HG03571 (cell line): Measurements from ENCODE around the gene HSD17B13.
"Not testable (repeated sequence)": the region's sequence is repeated elsewhere in the genome, so short reads cannot be mapped to it uniquely, and the experiment has no call there.

ENCODE experiments used
- ATAC-seq: cut with Tn5 transposase; IDR thresholded peaks from one replicate; pipeline ENCODE4 v1.9.1; 2021; ENCODE audit not compliant: unreplicated experiment

Gene HSD17B13

DNA sequence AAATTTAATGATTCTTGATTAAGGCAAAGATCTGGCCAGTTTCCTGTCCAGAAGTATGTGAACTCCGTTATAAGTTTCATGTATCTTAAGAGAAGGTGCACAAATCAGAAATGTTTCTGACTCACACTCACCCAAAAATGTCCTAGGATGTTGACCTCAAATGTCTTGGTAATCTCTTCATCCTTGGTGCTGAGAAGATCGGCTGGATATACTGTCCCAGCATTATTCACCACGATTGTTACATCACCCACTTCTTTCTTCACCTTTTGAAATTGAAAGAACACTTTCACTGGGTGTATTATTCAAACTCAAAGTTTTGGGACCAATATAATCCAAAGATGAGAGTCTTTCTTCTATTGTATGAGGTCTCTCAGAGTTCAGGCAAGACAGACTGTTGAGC is 5.7 kb downstream of the HSD17B13 start:
- ATAC-seq, result no peak

- ATAC-seq, result not testable (repeated sequence)
These were observed 7.7 kb downstream of the HSD17B13 start for GRCh38 chr4:87315000-87315399.

DNA sequence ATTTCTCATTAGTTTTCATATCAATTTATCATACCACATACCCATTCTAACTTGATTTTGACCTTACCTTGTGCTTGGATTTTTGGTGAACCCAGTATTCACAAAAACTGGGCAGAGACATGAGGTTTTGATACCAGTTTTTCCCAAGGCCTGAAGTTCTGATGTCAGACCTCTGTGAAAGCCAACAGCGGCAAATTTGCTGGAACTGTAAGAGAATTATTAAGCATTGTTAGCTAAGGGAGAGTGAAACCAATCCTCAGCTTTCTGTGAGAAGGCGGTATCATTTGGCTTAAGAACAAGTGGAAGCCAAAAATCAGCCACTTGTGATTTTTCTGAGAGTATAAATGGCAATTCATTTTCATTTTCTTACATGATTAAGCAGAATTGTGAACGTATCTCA is 8.9 kb downstream of the HSD17B13 start:
- no peak for ATAC-seq

DNA sequence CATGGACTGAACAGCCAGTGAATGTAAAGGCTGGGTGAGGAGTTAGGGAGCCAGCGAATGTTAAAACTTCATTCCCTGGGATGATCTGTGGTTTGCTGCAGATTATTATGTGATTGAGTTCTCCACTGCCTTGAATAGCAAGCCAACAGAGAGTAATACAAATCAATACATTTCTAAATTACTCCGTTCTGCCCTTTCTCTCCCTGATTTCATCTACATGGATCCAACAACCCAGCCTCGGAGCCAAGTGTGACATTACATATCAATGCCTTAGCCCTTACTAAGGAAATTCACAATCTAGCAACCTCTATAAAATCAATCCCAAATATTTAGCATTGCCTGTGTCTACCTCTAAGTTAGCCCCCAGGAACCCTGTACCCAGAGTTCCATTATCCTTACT is 11.0 kb downstream of the HSD17B13 start:
- ATAC-seq, result no peak

DNA sequence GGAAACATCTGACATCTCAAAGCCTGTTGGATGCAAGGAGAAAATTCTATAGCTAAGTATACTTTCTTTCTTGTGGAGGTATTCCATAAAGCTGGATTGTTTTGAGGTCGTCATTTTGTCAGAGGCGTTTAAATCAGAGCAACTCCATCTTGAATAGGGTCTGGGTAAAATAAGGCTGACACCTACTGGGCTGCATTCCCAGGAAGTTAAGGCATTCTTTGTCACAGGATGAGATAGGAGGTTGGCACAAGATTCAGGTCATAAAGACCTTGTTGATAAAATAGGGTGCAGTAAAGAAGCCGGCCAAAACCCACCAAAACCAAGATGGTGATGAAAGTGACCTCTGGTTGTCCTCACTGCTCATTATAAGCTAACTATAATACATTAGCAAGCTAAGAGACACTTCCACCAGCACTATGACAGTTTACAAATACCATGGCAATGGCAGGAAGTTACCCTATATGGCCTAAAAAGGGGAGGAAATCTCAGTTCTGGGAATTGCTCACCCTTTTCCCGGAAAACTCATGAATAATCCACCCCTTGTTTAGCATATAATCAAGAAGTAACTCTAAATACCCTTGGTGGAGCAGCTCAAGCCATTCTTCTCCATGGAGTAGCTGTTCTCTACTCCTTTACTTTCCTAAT is 11.9 kb downstream of the HSD17B13 start:
- ATAC-seq, result no peak

DNA sequence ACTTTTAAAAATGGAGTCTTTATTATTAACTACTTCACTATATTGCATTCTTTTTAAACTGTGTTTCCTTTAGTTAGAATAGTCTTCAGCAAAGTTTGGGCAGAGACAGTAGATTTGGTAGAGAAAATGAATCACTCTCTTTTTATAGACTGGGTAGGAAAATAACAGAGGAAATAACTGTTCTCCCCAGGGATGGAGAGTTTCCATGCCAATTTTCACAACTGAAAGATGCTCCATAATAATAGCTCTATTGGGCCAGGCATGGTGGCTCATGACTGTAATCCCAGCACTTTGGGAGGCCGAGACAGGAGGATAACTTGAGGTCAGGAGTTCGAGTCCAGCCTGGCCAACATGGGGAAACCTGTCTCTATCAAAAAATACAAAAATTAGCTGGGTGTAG is 13.1 kb downstream of the HSD17B13 start:
- no peak for ATAC-seq

GRCh38 chr4:87306056-87306455 is 16.6 kb downstream of the HSD17B13 start:
- no peak for ATAC-seq

GRCh38 chr4:87305562-87305961 is 17.1 kb downstream of the HSD17B13 start:
- no peak for ATAC-seq

GRCh38 chr4:87304745-87305432 is 17.8 kb downstream of the HSD17B13 start:
- no peak for ATAC-seq

DNA sequence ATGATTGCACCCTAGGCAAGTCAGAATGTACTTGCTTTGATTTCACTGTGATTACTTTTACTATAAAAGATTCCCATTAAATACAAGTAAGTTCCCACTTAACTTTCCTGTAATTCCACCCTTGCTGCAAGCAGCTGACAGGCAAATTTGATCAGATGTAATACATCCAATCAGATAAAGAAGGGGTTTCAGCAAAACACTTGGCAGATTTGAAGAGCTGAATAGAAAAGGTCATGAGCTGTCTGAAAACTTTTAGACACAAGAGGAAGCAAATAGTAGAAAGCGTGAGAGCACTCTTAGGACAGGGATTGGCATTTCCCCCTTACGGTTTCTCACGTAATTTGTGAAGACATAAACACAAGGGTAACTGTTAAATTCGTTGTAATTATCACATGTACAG is 22.8 kb downstream of the HSD17B13 start:
- ATAC-seq, result no peak

GRCh38 chr4:87298362-87298761 is 24.3 kb downstream of the HSD17B13 start:
- ATAC-seq, result no peak

- ATAC-seq, result not testable (repeated sequence)
These were observed 27.8 kb downstream of the HSD17B13 start for GRCh38 chr4:87294911-87295310.

- not testable (repeated sequence) for ATAC-seq
These were observed 28.8 kb downstream of the HSD17B13 start for GRCh38 chr4:87293889-87294288.

DNA sequence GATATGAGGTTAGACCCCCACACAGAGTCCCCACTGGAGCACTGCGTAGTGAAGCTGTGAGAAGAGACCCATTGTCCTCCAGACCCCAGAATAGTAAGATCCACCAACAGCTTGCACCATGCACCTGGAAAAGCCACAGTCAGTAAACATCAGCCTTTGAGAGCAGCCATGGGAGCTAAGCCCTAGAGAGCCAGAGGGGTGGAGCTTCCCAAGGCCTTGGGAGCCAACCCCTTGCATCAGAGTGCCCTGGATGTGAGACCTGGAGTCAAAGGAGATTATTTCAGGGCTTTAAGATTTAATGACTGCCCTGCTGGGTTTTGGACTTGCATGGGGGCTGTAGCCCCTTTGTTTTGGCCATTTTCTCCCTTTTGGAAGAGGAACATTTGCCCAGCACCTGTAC is 35.7 kb downstream of the HSD17B13 start:
- no peak for ATAC-seq

DNA sequence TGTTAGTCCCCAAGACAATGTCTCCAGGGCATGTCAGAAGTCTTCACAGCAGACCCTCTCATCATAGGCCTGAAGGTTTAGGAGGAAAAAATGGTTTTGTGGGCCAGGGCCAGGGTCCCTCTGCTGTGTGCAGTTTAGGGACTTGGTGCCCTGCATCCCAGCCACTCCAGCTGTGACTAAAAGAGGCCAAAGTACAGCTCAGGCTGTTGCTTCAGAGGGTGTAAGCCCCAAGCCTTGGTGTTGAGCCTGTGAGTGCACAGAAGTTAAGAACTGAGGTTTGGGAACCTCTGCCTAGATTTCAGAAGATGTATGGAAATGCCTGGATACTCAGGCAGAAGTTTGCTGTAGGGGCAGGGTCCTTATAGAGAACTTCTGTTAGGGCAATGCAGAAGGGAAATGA is 38.4 kb downstream of the HSD17B13 start:
- not testable (repeated sequence) for ATAC-seq

- no peak for ATAC-seq
These were observed 39.5 kb downstream of the HSD17B13 start for GRCh38 chr4:87283151-87283550.

DNA sequence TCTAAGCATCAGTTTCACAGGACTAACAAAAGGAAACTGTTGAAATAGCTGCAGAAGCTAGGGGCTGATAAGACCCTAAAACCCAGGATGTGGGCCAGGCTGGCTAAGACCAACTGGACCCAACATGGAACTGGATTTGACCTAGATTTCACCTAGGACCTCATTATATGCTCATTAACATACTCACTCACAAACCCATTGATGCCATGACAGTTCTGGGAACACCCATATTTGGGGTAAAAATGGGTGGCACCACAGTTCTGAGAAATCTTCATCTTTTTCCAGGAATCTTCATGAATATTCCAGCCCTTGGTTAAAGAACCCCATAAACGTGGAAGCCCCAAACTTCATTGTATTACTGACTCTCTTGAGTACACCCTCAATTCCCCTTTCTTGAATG is 41.1 kb downstream of the HSD17B13 start:
- no peak for ATAC-seq

DNA sequence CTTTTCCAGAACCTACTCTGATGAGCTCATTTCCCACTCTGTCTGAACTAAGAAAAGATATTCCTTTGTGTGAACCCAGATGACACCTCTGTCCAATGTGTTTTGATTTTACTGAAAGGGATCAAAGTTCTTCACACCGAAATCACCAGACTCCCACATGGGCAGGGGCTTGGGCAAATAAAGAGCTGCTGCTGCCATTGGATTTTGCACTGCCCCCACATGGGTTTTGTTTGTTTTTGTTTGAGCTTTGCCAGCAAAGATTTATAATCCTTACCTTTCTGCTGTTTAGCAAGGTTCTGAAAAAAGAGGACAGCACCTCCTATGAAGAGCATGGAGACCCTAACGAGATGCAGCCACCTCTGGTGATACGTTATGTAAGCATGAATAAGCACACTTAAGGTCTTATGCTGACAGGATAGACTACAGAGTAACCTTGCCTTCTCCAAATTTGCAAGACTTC is 44.3 kb downstream of the HSD17B13 start:
- no peak for ATAC-seq

DNA sequence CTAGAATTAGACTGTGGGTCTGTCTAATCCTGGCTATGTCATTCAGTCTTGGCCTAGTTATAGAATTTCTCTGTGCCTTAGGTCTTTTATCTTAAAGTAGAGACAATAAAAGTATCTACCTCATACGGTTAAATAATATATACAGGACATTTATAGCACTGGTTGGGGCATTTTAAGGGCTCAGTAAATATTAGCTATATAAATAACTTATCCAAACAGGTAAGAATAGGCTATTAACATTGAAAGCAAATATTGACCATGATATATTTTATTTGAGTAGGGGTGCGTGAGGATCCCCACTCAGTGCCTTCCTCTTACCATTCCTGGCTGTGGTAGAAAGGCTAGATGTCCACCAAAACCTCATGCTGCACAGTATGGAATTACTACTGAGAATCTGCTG is 47.4 kb downstream of the HSD17B13 start:
- no peak for ATAC-seq

DNA sequence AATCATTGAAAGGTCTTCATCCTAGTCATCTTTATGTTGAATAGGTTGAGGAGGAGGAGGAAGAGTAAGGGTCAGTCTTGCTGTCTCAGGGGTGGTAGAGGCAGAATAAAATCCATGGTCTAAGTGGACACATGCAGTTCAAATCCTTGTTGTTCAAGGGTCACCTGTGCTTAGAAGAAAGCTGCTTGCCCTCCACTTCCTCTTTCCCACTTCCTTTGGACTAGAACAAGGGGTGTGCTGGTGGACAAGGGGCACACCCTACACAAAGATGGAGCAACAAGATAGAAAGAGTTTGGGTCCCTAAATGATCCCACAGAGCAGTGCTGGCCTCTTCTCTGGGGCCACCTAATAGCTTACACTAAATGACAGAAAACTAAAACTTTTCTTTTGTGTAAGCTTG is 47.9 kb downstream of the HSD17B13 start:
- ATAC-seq, result no peak

GRCh38 chr4:87274327-87274726 is 48.4 kb downstream of the HSD17B13 start:
- no peak for ATAC-seq

DNA sequence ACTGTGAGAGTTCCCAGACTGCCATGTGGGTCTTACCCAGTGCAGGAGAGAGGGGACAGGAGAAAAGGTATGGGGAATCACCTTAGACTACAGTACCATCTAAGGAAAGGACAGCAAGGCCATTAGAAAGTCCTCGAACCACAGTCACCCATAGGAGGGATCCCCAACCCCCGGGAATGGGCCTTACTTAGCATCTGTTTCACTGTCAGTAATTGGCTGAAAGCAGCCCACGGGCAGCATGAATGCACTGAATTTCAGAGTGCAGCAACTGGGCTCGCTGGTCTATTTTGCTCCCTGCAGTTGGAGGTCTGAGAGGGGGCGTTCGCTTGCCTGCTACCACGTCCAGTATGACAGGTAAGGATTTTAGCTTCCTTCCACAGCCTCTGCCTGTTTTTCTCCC is 51.9 kb downstream of the HSD17B13 start:
- no peak for ATAC-seq

GRCh38 chr4:87270144-87270543 is 52.5 kb downstream of the HSD17B13 start:
- no peak for ATAC-seq
